HL-60/S4 treated with retinoic acid at 250 ng/mL for 4 days and 3 days (cell line): ENCODE data around the gene SLC5A12.
"Not testable (repeated sequence)": the region's sequence is repeated elsewhere in the genome, so short reads cannot be mapped to it uniquely, and the experiment has no call there.

Experiments
- in situ Hi-C: fragments of 300-500 bp; cut with MboI; formaldehyde crosslinking; loops from 2 replicates; pipeline ENCODE4 v1.7.0; 2022; ENCODE audit warnings: low sequenced_read_pairs

Gene SLC5A12

GRCh38 chr11:26665036-26665435 lies 56.8 kb downstream of the SLC5A12 start:
- in situ Hi-C loops, result no loop called here

GRCh38 chr11:26662916-26663315 lies 58.9 kb downstream of the SLC5A12 start:
- in situ Hi-C loops, result no loop called here

- in situ Hi-C loops, result no loop called here
Observed at GRCh38 chr11:26655287-26655686, 66.6 kb downstream of the SLC5A12 start.

GRCh38 chr11:26651916-26652315 lies 69.9 kb downstream of the SLC5A12 start:
- in situ Hi-C loops, result no loop called here

- in situ Hi-C loops, result no loop called here
Observed at GRCh38 chr11:26649884-26650283, 72.0 kb downstream of the SLC5A12 start.

- in situ Hi-C loops, result not testable (repeated sequence)
Observed at GRCh38 chr11:26643314-26643713, 78.5 kb downstream of the SLC5A12 start.

GRCh38 chr11:26632691-26633159 lies 89.1 kb downstream of the SLC5A12 start:
- in situ Hi-C loops, result no loop called here

DNA sequence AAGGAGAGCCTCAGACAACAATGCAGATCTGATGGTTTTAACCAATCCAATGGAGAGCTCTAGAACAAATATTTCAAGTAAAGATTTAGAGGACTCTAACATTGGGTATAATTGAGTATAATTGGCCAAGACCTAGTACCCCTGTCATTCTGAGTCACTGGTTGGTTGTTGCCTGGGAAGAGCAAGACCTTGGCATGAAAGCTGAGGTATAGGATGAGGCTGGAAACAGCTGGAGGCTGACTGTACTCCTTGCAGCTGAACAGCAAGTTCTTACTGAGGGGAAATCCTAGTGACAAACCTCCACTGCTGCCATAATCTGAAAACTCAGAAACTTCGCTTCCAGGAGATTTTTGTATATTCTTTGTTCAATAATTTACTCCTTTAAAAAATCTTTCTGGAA lies 95.5 kb downstream of the SLC5A12 start:
- in situ Hi-C loops, result no loop called here

GRCh38 chr11:26623076-26623659 lies 98.7 kb downstream of the SLC5A12 start:
- in situ Hi-C loops, result no loop called here

GRCh38 chr11:26622181-26622580 lies 99.7 kb downstream of the SLC5A12 start:
- in situ Hi-C loops, result no loop called here

GRCh38 chr11:26621132-26621531 lies 100.7 kb downstream of the SLC5A12 start:
- in situ Hi-C loops, result no loop called here

- in situ Hi-C loops, result no loop called here
Observed at GRCh38 chr11:26620282-26621045, 101.4 kb downstream of the SLC5A12 start.

DNA sequence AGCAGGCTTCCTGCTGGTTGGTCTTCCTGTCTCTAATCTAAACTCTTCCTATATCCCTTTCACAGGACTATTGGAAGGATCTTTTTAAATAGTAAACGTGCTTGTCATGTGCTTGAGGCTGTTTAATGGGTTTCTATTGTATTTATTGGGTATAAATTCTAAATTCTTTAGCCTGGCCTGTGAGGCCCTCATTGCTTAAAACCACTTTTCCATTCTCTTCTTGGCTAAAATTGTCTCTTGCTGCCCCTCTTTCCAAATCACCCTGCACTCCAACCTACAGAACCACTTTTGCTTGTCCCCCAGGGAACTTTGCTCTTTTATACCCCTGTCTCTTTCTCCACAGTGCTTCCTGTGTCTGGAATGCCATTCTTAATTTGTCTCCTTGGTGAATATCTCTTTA lies 103.4 kb downstream of the SLC5A12 start:
- in situ Hi-C loops, result no loop called here
